Activated CD8-positive, alpha-beta T cell treated with anti-CD3 and anti-CD28 coated beads for 36 hours (primary cell): ENCODE results near the gene PIK3R3. TPM values are rescaled to one million over a fixed set of nuclear protein-coding genes. Genes with fewer than 3 reads are reported as not detected.
"Not testable (repeated sequence)": the region's sequence is repeated elsewhere in the genome, so short reads cannot be mapped to it uniquely, and the experiment has no call there.

Experiments
- ATAC-seq: fragments of 200-7000 bp; cut with Tn5 transposase; one replicate; pipeline ENCODE4 v1.10.0; 2021; ENCODE audit warnings: mild to moderate bottlenecking, moderate library complexity
- CTCF ChIA-PET: fragments of 350-600 bp; sonication (Branson Sonifier 250); formaldehyde crosslinking; loops from one replicate; lab custom pipeline; 2021; ENCODE audit warnings: antibody characterized with exemption; lab: Charles Lee
- POLR2A ChIA-PET: fragments of 350-600 bp; sonication (Branson Sonifier 250); formaldehyde crosslinking; loops from one replicate; lab custom pipeline; 2021; ENCODE audit warnings: antibody characterized with exemption; lab: Charles Lee
- DNase-seq: peaks from one replicate; pipeline ENCODE4 v3.0.0-alpha.2; 2020
- H3K27ac Mint-ChIP-seq: one replicate; pipeline ENCODE4 v1.8.0; 2021; ENCODE audit warnings: mild to moderate bottlenecking, mixed read lengths
- H3K27me3 Mint-ChIP-seq: one replicate; pipeline ENCODE4 v1.8.0; 2021; ENCODE audit warnings: mixed read lengths
- H3K36me3 Mint-ChIP-seq: one replicate; pipeline ENCODE4 v1.8.0; 2021; ENCODE audit warnings: low read depth, mixed read lengths
- H3K4me1 Mint-ChIP-seq: one replicate; pipeline ENCODE4 v1.8.0; 2021; ENCODE audit warnings: low read depth, mixed read lengths
- H3K4me3 Mint-ChIP-seq: one replicate; pipeline ENCODE4 v1.8.0; 2021; ENCODE audit warnings: mild to moderate bottlenecking, moderate library complexity, mixed read lengths
- H3K9me3 Mint-ChIP-seq: one replicate; pipeline ENCODE4 v1.8.0; 2021; ENCODE audit warnings: mixed read lengths
- intact Hi-C: fragments of 100-400 bp; cut with micrococcal nuclease; formaldehyde crosslinking; loops from one replicate; pipeline ENCODE4 v1.10.0; 2022
- total RNA-seq, 2 experiments: library from RNA; stranded (reverse); gene quantifications; one replicate each; pipeline ENCODE4 v1.2.3, GENCODE V29; 2021
- TF ChIP-seq, protein P1 (sequence below): fragments of 200-600 bp; IDR thresholded peaks from one replicate; pipeline ENCODE4 v1.8.0; 2022; ENCODE audit warnings: antibody characterized with exemption, mild to moderate bottlenecking

The PIK3R3 gene
- total RNA-seq, 2 experiments from 2014 or later = 1.3 to 1.4 TPM

DNA sequence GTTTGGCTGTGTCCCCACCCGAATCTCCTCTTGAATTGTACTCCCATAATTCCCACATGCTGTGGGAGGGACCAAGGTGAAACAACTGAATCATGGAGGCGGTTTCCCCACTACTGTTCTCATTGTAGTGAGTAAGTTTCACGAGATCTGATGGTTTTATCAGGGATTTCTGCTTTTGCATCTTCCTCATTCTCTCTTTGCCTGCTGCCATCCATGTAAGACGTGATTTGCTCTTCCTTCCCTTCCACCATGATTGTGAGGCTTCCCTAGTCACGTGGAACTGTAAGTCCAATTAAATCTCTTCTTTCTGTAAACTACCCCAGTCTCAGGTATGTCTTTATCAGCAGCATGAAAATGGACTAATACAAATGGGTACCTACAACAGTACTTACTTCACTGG lies 73.5 kb downstream of the PIK3R3 start:
- POLR2A ChIA-PET = no interaction called here
- TF ChIP-seq, protein P1, sequence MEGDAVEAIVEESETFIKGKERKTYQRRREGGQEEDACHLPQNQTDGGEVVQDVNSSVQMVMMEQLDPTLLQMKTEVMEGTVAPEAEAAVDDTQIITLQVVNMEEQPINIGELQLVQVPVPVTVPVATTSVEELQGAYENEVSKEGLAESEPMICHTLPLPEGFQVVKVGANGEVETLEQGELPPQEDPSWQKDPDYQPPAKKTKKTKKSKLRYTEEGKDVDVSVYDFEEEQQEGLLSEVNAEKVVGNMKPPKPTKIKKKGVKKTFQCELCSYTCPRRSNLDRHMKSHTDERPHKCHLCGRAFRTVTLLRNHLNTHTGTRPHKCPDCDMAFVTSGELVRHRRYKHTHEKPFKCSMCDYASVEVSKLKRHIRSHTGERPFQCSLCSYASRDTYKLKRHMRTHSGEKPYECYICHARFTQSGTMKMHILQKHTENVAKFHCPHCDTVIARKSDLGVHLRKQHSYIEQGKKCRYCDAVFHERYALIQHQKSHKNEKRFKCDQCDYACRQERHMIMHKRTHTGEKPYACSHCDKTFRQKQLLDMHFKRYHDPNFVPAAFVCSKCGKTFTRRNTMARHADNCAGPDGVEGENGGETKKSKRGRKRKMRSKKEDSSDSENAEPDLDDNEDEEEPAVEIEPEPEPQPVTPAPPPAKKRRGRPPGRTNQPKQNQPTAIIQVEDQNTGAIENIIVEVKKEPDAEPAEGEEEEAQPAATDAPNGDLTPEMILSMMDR = no peak
- H3K27ac Mint-ChIP-seq = no peak overlapping the region
- intact Hi-C loops = no loop called here
- no peaks in the 10 kb centered on the region for H3K36me3 Mint-ChIP-seq
- no peak overlapping the region for H3K4me3 Mint-ChIP-seq
- no peaks in the 10 kb centered on the region for H3K9me3 Mint-ChIP-seq
- no peaks in the 10 kb centered on the region for H3K27me3 Mint-ChIP-seq
- no peak for DNase-seq
- ATAC-seq = no peak
- H3K4me1 Mint-ChIP-seq = peaks cover 13% of the 10 kb centered on the region
- CTCF ChIA-PET = interaction anchor here (1.1 kb wide), 1 partner anchor 165 kb away, joined by 3 read pairs; no protein-coding TSS in a partner anchor

DNA sequence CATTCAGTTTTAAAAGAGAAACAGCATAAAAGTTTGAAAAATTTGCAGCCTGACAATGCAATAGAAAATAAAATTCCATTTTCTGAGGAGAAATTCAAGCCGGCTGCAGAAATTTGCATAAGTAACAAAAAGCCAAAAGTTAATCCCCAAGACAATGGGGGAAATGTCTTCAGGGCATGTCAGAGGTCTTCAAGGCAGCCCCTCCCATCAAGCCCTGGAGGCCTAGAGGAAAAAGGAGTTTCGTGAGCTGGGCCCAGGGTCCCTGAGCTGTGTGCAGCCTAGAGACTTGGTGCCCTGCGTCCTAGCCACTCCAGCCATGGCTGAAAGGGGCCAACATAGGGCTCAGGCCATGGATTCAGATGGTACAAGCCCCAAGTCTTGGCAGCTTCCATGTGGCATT lies 74.6 kb downstream of the PIK3R3 start:
- TF ChIP-seq, protein P1 = no peak
- Mint-ChIP-seq H3K36me3 (no peaks in the 10 kb centered on the region), H3K4me1 (peaks cover 4% of the 10 kb centered on the region), H3K27me3 (no peaks in the 10 kb centered on the region), H3K4me3 (no peak overlapping the region), H3K9me3 (no peaks in the 10 kb centered on the region), H3K27ac (no peak overlapping the region)
- POLR2A ChIA-PET = no interaction called here
- CTCF ChIA-PET = no interaction called here
- DNase-seq (no peak), ATAC-seq (no peak)
- intact Hi-C loops = no loop called here

DNA sequence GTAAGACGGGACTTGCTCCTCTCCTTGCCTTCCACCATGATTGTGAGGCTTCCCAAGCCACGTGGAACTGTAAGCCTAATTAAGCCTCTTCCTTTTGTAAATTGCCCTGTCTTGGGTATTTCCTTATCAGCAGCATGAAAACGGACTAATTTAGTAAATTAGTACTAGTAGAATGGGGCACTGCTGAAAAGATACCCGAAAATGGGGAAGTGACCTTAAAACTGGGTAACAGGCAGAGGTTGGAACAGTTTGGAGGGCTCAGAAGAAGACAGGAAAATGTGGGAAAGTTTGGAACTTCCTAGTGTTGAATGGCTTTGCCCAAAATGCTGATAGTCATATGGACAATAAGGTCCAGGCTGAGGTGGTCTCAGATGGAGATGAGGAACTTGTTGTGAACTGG lies 75.2 kb downstream of the PIK3R3 start:
- H3K27me3 Mint-ChIP-seq, intact Hi-C loops, H3K27ac Mint-ChIP-seq, H3K4me1 Mint-ChIP-seq, POLR2A ChIA-PET, H3K36me3 Mint-ChIP-seq, H3K4me3 Mint-ChIP-seq, DNase-seq, H3K9me3 Mint-ChIP-seq, ATAC-seq, CTCF ChIA-PET: not testable (repeated sequence)

DNA sequence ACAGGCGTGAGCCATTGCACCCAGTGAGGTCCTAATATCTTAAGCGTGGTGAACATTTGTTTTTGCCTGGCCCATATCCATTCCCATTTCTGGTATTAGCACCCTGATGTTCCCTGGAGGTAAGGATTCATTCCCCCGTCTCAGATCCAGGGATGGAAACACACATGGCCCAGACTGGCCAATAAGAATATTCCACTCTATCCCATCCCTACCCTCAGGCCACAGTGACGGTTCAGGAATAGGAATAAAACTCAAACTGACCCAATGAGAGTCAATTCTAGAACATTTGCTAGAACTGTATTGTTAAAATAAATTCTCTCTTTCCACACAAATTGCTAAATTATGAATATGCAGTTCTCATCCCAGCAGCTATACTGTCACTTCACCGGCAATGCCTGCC lies 76.1 kb downstream of the PIK3R3 start:
- TF ChIP-seq, protein P1 = no peak
- ChIA-PET CTCF (interaction anchor here (0.8 to 1.1 kb wide), 2 partner anchors 167 to 340 kb away, joined by 3 to 4 read pairs; no protein-coding TSS in a partner anchor), POLR2A (no interaction called here)
- Mint-ChIP-seq H3K27me3 (no peaks in the 10 kb centered on the region), H3K4me1 (no peaks in the 10 kb centered on the region), H3K9me3 (no peaks in the 10 kb centered on the region), H3K27ac (no peak overlapping the region), H3K36me3 (no peaks in the 10 kb centered on the region), H3K4me3 (no peak overlapping the region)
- intact Hi-C loops = no loop called here
- DNase-seq (no peak), ATAC-seq (no peak)

DNA sequence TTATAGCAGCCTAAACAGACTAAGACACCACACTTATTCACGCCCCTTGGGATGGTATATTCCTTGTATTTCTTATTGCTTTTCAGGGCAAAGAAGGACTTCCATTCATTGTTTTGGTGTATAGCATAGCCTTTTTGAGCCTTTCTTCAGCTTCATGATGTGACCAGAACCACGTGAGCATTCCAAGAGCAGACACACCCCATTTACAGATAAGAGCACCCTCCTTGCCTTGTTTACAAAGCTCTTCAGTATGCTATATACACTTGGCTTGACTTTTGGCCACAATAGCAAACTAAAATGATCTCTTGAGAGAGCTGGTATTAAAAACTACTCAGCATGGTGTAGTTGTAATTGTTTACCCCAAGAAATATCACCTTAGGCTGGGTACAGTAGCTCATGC lies 78.7 kb downstream of the PIK3R3 start:
- ATAC-seq = no peak
- no peaks in the 10 kb centered on the region for H3K36me3 Mint-ChIP-seq
- DNase-seq = no peak
- H3K4me1 Mint-ChIP-seq = no peaks in the 10 kb centered on the region
- TF ChIP-seq, protein P1 = no peak
- ChIA-PET POLR2A (no interaction called here), CTCF (interaction anchor here (1.7 kb wide), 1 partner anchor 170 kb away, joined by 5 read pairs; no protein-coding TSS in a partner anchor)
- H3K9me3 Mint-ChIP-seq = no peaks in the 10 kb centered on the region
- H3K4me3 Mint-ChIP-seq = no peak overlapping the region
- H3K27ac Mint-ChIP-seq = no peak overlapping the region
- intact Hi-C loops = no loop called here
- H3K27me3 Mint-ChIP-seq = no peaks in the 10 kb centered on the region
